A549 (cell line): Measurements from ENCODE around the gene IDNK. TPM values are rescaled to one million over a fixed set of nuclear protein-coding genes. Genes with fewer than 3 reads are reported as not detected.
A peak's percentile ranks its signal among the peaks of the same experiment; 100 is the strongest.

Experiments
- ATAC-seq, 2 experiments: fragments of 200-7000 bp in 1 of 2; fragments of >200 bp in 1 of 2; cut with Nextera tagmentation in 1 of 2; cut with Tn5 transposase in 1 of 2; 3 replicates each; pipeline versions ENCODE4 v1.8.0 to v1.9.1; 2018 to 2020; ENCODE audit warnings: mild to moderate bottlenecking in 1 of 2, moderate library complexity in 1 of 2
- CTCF ChIA-PET: fragments of 300-600 bp; sonication (Branson Sonifier 250); formaldehyde crosslinking; extraction: SDS; loops from one replicate; lab custom pipeline; 2021; ENCODE audit warnings: antibody characterized with exemption, inconsistent platforms; lab: Yijun Ruan, JAX
- POLR2A ChIA-PET: fragments of 350-600 bp; formaldehyde crosslinking; extraction: SDS; loops from one replicate; lab custom pipeline; 2021; ENCODE audit warnings: antibody characterized with exemption, inconsistent platforms; lab: Yijun Ruan, JAX
- DNase-seq, 2 experiments: peaks; one replicate each; pipeline versions ENCODE4 v3.0.0 to v3.0.0-alpha.2; 2011 to 2016; ENCODE audit warnings: low read depth in 1 of 2, low spot score in 1 of 2
- FAIRE-seq: peaks from 2 replicates; lab custom pipeline; 2011; peaks lifted over from hg19 to GRCh38; lab: Jason Lieb, UNC
- H3K27ac ChIP-seq, 2 experiments: fragments of >200 bp; sonication (Bioruptor Twin); formaldehyde crosslinking; 3 replicates each; pipeline ENCODE4 v1.5.1; 2016 to 2017
- H3K4me1 ChIP-seq: fragments of >200 bp; sonication (Bioruptor Twin); formaldehyde crosslinking; 3 replicates; pipeline ENCODE4 v1.6.1; 2016
- H3K4me2 ChIP-seq: fragments of >200 bp; sonication (Bioruptor Twin); formaldehyde crosslinking; 3 replicates; pipeline ENCODE4 v1.6.1; 2016
- H3K4me3 ChIP-seq: fragments of >200 bp; sonication (Bioruptor Twin); formaldehyde crosslinking; 3 replicates; pipeline ENCODE4 v1.5.1; 2016
- H3K9me3 ChIP-seq: fragments of >200 bp; sonication (Bioruptor Twin); formaldehyde crosslinking; 3 replicates; pipeline ENCODE4 v1.6.1; 2016
- ATOH8 ChIP-seq: fragments of 250-450 bp; sonication (Bioruptor Pico); IDR thresholded peaks from 2 replicates; pipeline ENCODE4 v1.5.0; 2020; ENCODE audit warnings: low read depth, mild to moderate bottlenecking, moderate library complexity
- CBX2 ChIP-seq: fragments of 200-600 bp; sonication (generic); IDR thresholded peaks from 2 replicates; pipeline ENCODE4 v1.6.1; 2016; ENCODE audit warnings: low read depth, mild to moderate bottlenecking, borderline replicate concordance
- CBX8 ChIP-seq: fragments of 200-600 bp; sonication (generic); IDR thresholded peaks from 2 replicates; pipeline ENCODE4 v1.6.1; 2016
- CHD2 ChIP-seq: fragments of 150-350 bp; IDR thresholded peaks from 2 replicates; pipeline ENCODE4 v1.6.1; 2014; ENCODE audit warnings: low read length; ENCODE audit not compliant: partially characterized antibody
- E2F6 ChIP-seq: IDR thresholded peaks from 2 replicates; pipeline ENCODE4 v1.6.1; 2012; ENCODE audit warnings: low read depth, borderline replicate concordance
- EHMT2 ChIP-seq: fragments of 200-600 bp; sonication (generic); IDR thresholded peaks from 2 replicates; pipeline ENCODE4 v1.6.1; 2016; ENCODE audit warnings: antibody characterized with exemption, low read depth, mild to moderate bottlenecking, moderate library complexity
- EP300 ChIP-seq, 2 experiments: fragments of >200 bp; sonication (Bioruptor Twin); formaldehyde crosslinking; IDR thresholded peaks; 2 replicates in 1 of 2; 3 replicates in 1 of 2; pipeline ENCODE4 v1.6.1; 2016 to 2017
- FOSB ChIP-seq: fragments of 250-450 bp; sonication (Bioruptor Pico); IDR thresholded peaks from 2 replicates; pipeline ENCODE4 v1.5.0; 2020; ENCODE audit warnings: mild to moderate bottlenecking, moderate library complexity
- GATA3 ChIP-seq: IDR thresholded peaks from 2 replicates; pipeline ENCODE4 v1.6.1; 2012; ENCODE audit warnings: borderline replicate concordance
- JUN ChIP-seq, 2 experiments: fragments of >200 bp; sonication (Bioruptor Twin); formaldehyde crosslinking; IDR thresholded peaks; 2 replicates in 1 of 2; 3 replicates in 1 of 2; pipeline ENCODE4 v1.6.1; 2016 to 2017
- MAX ChIP-seq: IDR thresholded peaks from 2 replicates; pipeline ENCODE4 v1.6.1; 2012
- RCOR1 ChIP-seq: fragments of 150-350 bp; IDR thresholded peaks from 2 replicates; pipeline ENCODE4 v1.6.1; 2014; ENCODE audit warnings: antibody characterized with exemption, low read length, low read depth
- SMC3 ChIP-seq: fragments of >200 bp; sonication (Bioruptor Twin); formaldehyde crosslinking; IDR thresholded peaks from 3 replicates; pipeline ENCODE4 v1.6.1; 2018; ENCODE audit warnings: inconsistent platforms
- TP53 ChIP-seq: fragments of 250-450 bp; sonication (Bioruptor Pico); IDR thresholded peaks from 2 replicates; pipeline ENCODE4 v1.5.0; 2021; ENCODE audit warnings: mild to moderate bottlenecking, moderate library complexity
- USF2 ChIP-seq: fragments of 450-650 bp; IDR thresholded peaks from 2 replicates; pipeline ENCODE4 v1.6.1; 2014; ENCODE audit warnings: antibody characterized with exemption
- ZSCAN20 ChIP-seq: fragments of 250-450 bp; sonication (Bioruptor Pico); IDR thresholded peaks from 2 replicates; pipeline ENCODE4 v1.8.0; 2022; ENCODE audit warnings: mild to moderate bottlenecking, moderate library complexity
- whole genome bisulfite sequencing: methylation state at CpG from one replicate; pipeline ENCODE4 v1.1.6; 2017; ENCODE audit errors: missing lambda C conversion rate; 5-methylcytosine and 5-hydroxymethylcytosine counted together
- polyA plus RNA-seq, 4 experiments: library from polyadenylated mRNA; depleted of rRNA in 3 of 4; stranded (reverse); fragments of >200 nt; fragmentation: RNase III in 1 of 4; extraction: RNeasy Plus Mini Kit Qiagen cat#74134 plus additional on column Dnase treatment in 1 of 4; gene quantifications; 2 replicates in 3 of 4; 3 replicates in 1 of 4; pipeline ENCODE4 v1.2.3, GENCODE V29; 2011 to 2017
- TF ChIP-seq, protein P1 (sequence below): fragments of 150-350 bp; IDR thresholded peaks from 2 replicates; pipeline ENCODE4 v1.6.1; 2014; ENCODE audit warnings: low read depth, mild to moderate bottlenecking, low read length

IDNK gene
- polyA plus RNA-seq, 2 of the 4 experiments (the other 2 are of a cell fraction) = 10.9 to 16.2 TPM

DNA sequence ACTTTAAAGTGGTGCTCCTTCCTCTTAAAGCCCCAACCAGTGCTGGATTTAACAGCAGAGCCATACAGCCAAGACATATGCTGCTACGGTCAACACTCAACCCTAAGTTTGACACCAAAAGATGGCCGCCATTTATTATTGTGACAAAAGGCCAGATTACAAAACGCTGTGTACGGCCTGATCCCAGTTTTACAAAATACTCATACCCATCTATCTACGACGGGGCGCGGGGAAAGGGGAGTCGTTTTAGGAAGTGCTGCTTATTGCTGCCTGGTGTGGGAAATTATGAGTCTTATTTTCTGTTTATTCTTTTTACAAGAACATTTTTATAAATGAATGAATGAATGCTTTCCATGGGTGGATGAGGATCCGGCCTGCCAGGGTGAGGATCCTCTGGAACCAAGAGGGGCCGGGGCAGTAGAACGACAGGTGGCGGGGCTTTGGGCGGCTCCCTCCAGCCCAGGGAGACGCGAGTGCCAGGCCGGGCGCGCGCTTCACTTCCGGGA lies 457 bp upstream of the IDNK start:
- CTCF ChIA-PET = interaction anchor here (0.8 to 2.3 kb wide), 5 partner anchors 14 to 403 kb away, joined by 3 to 11 read pairs (median 4); no protein-coding TSS in a partner anchor
- Histone ChIP-seq H3K9me3 (no peaks in the 10 kb centered on the region), H3K27ac (peak overlapping the region; percentile 85 to 94), H3K4me1 (peaks cover 13% of the 10 kb centered on the region), H3K4me2 (peak overlapping the region; percentile 96), H3K4me3 (peak overlapping the region; percentile 62)
- WGBS = 13% methylated on average over 21 of the region's 21 CpGs
- no peak; a peak in 1 of 6 replicates for ATAC-seq
- DNase-seq = peak in 1 of 2 experiments; percentile 10
- no peak for FAIRE-seq
- TF ChIP-seq, protein P1, sequence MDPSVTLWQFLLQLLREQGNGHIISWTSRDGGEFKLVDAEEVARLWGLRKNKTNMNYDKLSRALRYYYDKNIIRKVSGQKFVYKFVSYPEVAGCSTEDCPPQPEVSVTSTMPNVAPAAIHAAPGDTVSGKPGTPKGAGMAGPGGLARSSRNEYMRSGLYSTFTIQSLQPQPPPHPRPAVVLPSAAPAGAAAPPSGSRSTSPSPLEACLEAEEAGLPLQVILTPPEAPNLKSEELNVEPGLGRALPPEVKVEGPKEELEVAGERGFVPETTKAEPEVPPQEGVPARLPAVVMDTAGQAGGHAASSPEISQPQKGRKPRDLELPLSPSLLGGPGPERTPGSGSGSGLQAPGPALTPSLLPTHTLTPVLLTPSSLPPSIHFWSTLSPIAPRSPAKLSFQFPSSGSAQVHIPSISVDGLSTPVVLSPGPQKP = no peak
- TF ChIP-seq CBX8 (no peak), EHMT2 (peak; percentile 49; the same call in 1 of the 2 replicates), GATA3 (no peak), E2F6 (peak; percentile 22)
- POLR2A ChIA-PET = interaction anchor here (1.0 to 2.2 kb wide), 2 partner anchors 29 to 86 kb away, joined by 3 to 7 read pairs; partner anchors contain the start of gene UBQLN1

DNA sequence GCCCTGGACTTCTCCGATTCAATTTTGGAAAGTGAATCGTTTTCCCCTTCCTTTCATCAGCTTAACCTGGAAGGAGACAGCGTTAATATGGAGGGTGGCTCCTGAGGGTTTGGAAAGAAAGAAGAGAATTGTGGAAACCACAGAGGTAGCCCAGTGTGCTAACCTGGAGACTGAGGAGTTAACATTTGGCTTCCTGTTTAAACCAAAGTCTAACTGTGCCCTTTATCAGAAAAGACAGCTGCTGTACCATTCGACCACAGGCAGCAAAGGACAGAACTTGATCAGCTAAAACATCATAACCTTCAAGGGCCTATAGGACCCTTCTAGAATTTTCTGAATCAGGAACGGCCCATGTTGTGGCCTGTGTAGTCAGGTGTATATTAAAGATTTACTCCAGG lies 735 bp downstream of the IDNK start:
- CTCF ChIA-PET = interaction anchor here (1.1 to 2.3 kb wide), 5 partner anchors 13 to 404 kb away, joined by 4 to 11 read pairs (median 6); no protein-coding TSS in a partner anchor
- POLR2A ChIA-PET = interaction anchor here (2.2 kb wide), 1 partner anchor 84 kb away, joined by 7 read pairs; the partner anchor contains the start of gene UBQLN1
- TF ChIP-seq MAX (no peak), EP300 (IDR thresholded peaks at IDR 0.05) (no peak), JUN (IDR thresholded peaks at IDR 0.05) (no peak), ZSCAN20 (CRISPR knock-in tag) (no peak), CHD2 (no peak), RCOR1 (no peak), CBX2 (no peak), ATOH8 (CRISPR knock-in tag) (no peak), SMC3 (no peak), FOSB (CRISPR knock-in tag) (no peak)
- TF ChIP-seq, protein P1 = no peak
- H3K4me1 ChIP-seq = peaks cover 13% of the 10 kb centered on the region
- 24% methylated on average over 5 of the region's 5 CpGs for WGBS
- H3K4me3 ChIP-seq = peak overlapping the region; percentile 62
- no peak for FAIRE-seq
- H3K9me3 ChIP-seq = no peaks in the 10 kb centered on the region
- no peak for DNase-seq
- H3K4me2 ChIP-seq = peak overlapping the region; percentile 96
- ATAC-seq = peak in 1 of 2 experiments; percentile 34; a peak in 3 of 6 replicates
- peak overlapping the region; percentile 85 to 94 for H3K27ac ChIP-seq

DNA sequence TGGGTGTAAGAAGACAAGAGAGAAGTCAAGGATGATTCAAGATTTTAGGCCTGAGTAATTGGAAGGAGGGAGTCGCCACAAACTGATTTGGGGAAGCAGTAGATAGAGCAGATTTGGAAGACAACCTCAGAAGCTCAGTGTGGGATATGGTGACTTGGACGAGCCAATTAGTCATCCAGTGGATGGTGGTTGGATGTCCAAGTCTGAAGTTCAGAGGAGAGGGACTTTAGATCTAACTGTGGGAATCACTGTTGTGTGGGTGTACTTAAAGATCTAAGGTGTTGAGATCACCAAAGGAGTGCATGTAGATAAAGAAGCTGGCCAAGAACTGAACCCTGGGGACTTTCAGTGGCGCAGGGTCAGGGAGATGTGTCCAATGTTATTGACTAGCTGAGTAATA lies 2.2 kb downstream of the IDNK start:
- Histone ChIP-seq H3K27ac (no peak overlapping the region), H3K4me2 (no peak overlapping the region), H3K4me1 (peaks cover 13% of the 10 kb centered on the region), H3K9me3 (no peaks in the 10 kb centered on the region), H3K4me3 (no peak overlapping the region)
- TF ChIP-seq USF2 = no peak
- TF ChIP-seq CHD2 = no peak
- no peak for TF ChIP-seq E2F6
- TF ChIP-seq TP53 (CRISPR knock-in tag) = no peak
- 95% methylated on average over 3 of the region's 3 CpGs for WGBS
- CTCF ChIA-PET = interaction anchor here (0.8 to 2.3 kb wide), 3 partner anchors 11 to 29 kb away, joined by 3 to 11 read pairs (median 10); no protein-coding TSS in a partner anchor
- POLR2A ChIA-PET = no interaction called here
- ATAC-seq = no peak
- DNase-seq = no peak
- FAIRE-seq = no peak
